SU-DHL-6 (cell line): ENCODE measurements around the gene PXMP4.

Experiments used
- H2AFZ ChIP-seq: fragments of 200-600 bp; sonication (generic); 2 replicates; pipeline ENCODE4 v1.6.1; 2014; ENCODE audit warnings: low read depth, mild to moderate bottlenecking, moderate library complexity, mixed read lengths, antibody characterized with exemption, low read length; ENCODE audit not compliant: severe bottlenecking
- H3F3A ChIP-seq: fragments of 200-600 bp; shearing (Covaris generic); 2 replicates; pipeline ENCODE4 v1.6.0; 2016; ENCODE audit warnings: antibody characterized with exemption, mild to moderate bottlenecking; ENCODE audit not compliant: insufficient read depth
- H3K27ac ChIP-seq: fragments of 200-600 bp; sonication (generic); 2 replicates; pipeline ENCODE4 v1.5.1; 2016; ENCODE audit warnings: low read depth, mild to moderate bottlenecking, low read length, moderate library complexity, mixed read lengths
- H3K27me3 ChIP-seq: fragments of 200-600 bp; sonication (generic), shearing (Covaris generic); 2 replicates; pipeline ENCODE4 v1.6.0; 2014; ENCODE audit warnings: mild to moderate bottlenecking, low read length
- H3K36me3 ChIP-seq: fragments of 200-600 bp; sonication (generic); 2 replicates; pipeline ENCODE4 v1.6.1; 2014; ENCODE audit warnings: mild to moderate bottlenecking, low read length, mixed read lengths
- H3K4me2 ChIP-seq: fragments of 300-600, 200-600 bp; shearing (Covaris generic), sonication (generic); 2 replicates; pipeline ENCODE4 v1.6.0; 2014; ENCODE audit warnings: low read length, low read depth, mild to moderate bottlenecking; ENCODE audit not compliant: poor library complexity, severe bottlenecking
- H3K4me3 ChIP-seq: fragments of 200-600 bp; sonication (generic); 2 replicates; pipeline ENCODE4 v1.5.1; 2014; ENCODE audit warnings: antibody characterized with exemption, low read length, mild to moderate bottlenecking, mixed read lengths; ENCODE audit not compliant: insufficient read depth, poor library complexity, severe bottlenecking
- H3K79me2 ChIP-seq: fragments of 200-600 bp; sonication (generic); 2 replicates; pipeline ENCODE4 v1.6.1; 2014; ENCODE audit warnings: mild to moderate bottlenecking, low read length, moderate library complexity; ENCODE audit not compliant: insufficient read depth
- H3K9ac ChIP-seq: fragments of 200-600 bp; sonication (generic); 2 replicates; pipeline ENCODE4 v1.7.0; 2014; ENCODE audit warnings: mild to moderate bottlenecking, low read length
- H3K9me2 ChIP-seq: fragments of 200-600 bp; sonication (generic); replicated peaks from 2 replicates; pipeline ENCODE4 v1.6.1; 2014; ENCODE audit warnings: low read length; ENCODE audit not compliant: insufficient read depth
- H3K9me3 ChIP-seq: fragments of 200-600 bp; sonication (generic); 2 replicates; pipeline ENCODE4 v1.6.1; 2014; ENCODE audit warnings: low read length, mixed read lengths; ENCODE audit not compliant: insufficient read depth
- H4K20me1 ChIP-seq: fragments of 200-600 bp; sonication (generic); 2 replicates; pipeline ENCODE4 v1.6.1; 2014; ENCODE audit warnings: low read depth, mild to moderate bottlenecking, antibody characterized with exemption, low read length, moderate library complexity, mixed read lengths
- EZH2phosphoT487 ChIP-seq: fragments of 200-600 bp; sonication (generic), shearing (Covaris generic); conservative IDR thresholded peaks from 2 replicates; pipeline ENCODE4 v1.6.1; 2018; ENCODE audit warnings: mild to moderate bottlenecking, antibody characterized with exemption, low read length, moderate library complexity, mixed read lengths
- TF ChIP-seq, protein P1 (sequence below): fragments of 200-600 bp; sonication (generic); IDR thresholded peaks from one replicate; pipeline ENCODE4 v1.5.1; 2017; ENCODE audit warnings: antibody characterized with exemption, mild to moderate bottlenecking, low read length, moderate library complexity; ENCODE audit not compliant: insufficient read depth, poor library complexity, severe bottlenecking

The PXMP4 gene

GRCh38 chr20:33727806-33728205 lies 7.7 kb upstream of the PXMP4 start:
- Histone ChIP-seq H3K9ac (no peak overlapping the region), H2AFZ (no peak overlapping the region), H3K79me2 (no peaks in the 10 kb centered on the region), H3K4me2 (no peak overlapping the region), H3F3A (peaks cover 13% of the 10 kb centered on the region), H3K9me3 (no peaks in the 10 kb centered on the region), H3K9me2 (no peaks in the 10 kb centered on the region), H3K27ac (no peak overlapping the region), H3K4me3 (no peak overlapping the region), H3K36me3 (no peaks in the 10 kb centered on the region), H4K20me1 (no peaks in the 10 kb centered on the region), H3K27me3 (no peaks in the 10 kb centered on the region)
- TF ChIP-seq, protein P1, sequence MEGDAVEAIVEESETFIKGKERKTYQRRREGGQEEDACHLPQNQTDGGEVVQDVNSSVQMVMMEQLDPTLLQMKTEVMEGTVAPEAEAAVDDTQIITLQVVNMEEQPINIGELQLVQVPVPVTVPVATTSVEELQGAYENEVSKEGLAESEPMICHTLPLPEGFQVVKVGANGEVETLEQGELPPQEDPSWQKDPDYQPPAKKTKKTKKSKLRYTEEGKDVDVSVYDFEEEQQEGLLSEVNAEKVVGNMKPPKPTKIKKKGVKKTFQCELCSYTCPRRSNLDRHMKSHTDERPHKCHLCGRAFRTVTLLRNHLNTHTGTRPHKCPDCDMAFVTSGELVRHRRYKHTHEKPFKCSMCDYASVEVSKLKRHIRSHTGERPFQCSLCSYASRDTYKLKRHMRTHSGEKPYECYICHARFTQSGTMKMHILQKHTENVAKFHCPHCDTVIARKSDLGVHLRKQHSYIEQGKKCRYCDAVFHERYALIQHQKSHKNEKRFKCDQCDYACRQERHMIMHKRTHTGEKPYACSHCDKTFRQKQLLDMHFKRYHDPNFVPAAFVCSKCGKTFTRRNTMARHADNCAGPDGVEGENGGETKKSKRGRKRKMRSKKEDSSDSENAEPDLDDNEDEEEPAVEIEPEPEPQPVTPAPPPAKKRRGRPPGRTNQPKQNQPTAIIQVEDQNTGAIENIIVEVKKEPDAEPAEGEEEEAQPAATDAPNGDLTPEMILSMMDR: no peak
- TF ChIP-seq EZH2phosphoT487: no peak

DNA sequence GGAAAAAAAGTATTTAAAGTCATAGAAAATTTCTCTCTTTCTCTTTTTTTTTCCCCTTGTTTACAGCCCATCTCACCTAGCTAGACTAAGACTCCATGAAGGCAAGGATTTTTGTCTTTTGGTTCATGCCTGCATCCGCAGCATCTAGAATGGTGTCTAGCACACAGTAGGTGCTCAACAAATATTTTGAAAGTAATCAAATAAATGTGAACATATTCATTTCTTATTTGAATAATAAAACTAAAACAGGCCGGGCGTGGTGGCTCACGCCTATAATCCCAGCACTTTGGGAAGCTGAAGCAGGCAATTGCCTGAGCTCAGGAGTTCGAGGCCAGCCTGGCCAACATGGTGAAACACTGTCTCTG lies 7.0 kb upstream of the PXMP4 start:
- TF ChIP-seq, protein P1: no peak
- TF ChIP-seq EZH2phosphoT487: no peak
- Histone ChIP-seq H2AFZ (no peak overlapping the region), H4K20me1 (no peaks in the 10 kb centered on the region), H3K27ac (no peak overlapping the region), H3K79me2 (no peaks in the 10 kb centered on the region), H3K9me3 (no peaks in the 10 kb centered on the region), H3K9ac (no peak overlapping the region), H3K9me2 (no peaks in the 10 kb centered on the region), H3K36me3 (no peaks in the 10 kb centered on the region), H3F3A (peaks cover 9% of the 10 kb centered on the region; the same call in 1 of the 2 replicates), H3K4me3 (no peak overlapping the region), H3K4me2 (no peak overlapping the region), H3K27me3 (no peaks in the 10 kb centered on the region)

GRCh38 chr20:33725607-33726264 lies 5.6 kb upstream of the PXMP4 start:
- Histone ChIP-seq H3F3A (0 out of 2 replicates have a peak, but pooled peaks cover 10% of the 10 kb centered on the region), H3K36me3 (no peaks in the 10 kb centered on the region), H3K4me2 (no peak overlapping the region), H3K9me2 (no peaks in the 10 kb centered on the region), H4K20me1 (no peaks in the 10 kb centered on the region), H3K9ac (no peak overlapping the region), H3K79me2 (no peaks in the 10 kb centered on the region), H3K27ac (no peak overlapping the region), H3K27me3 (no peaks in the 10 kb centered on the region), H3K9me3 (no peaks in the 10 kb centered on the region), H3K4me3 (no peak overlapping the region), H2AFZ (no peak overlapping the region)
- TF ChIP-seq, protein P1: no peak
- TF ChIP-seq EZH2phosphoT487: no peak
